AG10803 (cell line): Measurements from ENCODE around the gene SERPINI1.

Experiments used
- DNase-seq: peaks from one replicate; pipeline ENCODE4 v3.0.0; 2010; ENCODE audit warnings: low read depth
- H3K4me3 ChIP-seq: 2 replicates; pipeline ENCODE4 v1.5.1; 2011; ENCODE audit warnings: mild to moderate bottlenecking, low read length, control low read depth
- CTCF ChIP-seq: conservative IDR thresholded peaks from 2 replicates; pipeline ENCODE4 v1.5.1; 2011; ENCODE audit warnings: mild to moderate bottlenecking, low read length, control low read depth, inconsistent platforms

The SERPINI1 gene

GRCh38 chr3:167852216-167852615, 116.7 kb downstream of the SERPINI1 start:
- DNase-seq = no peak
- TF ChIP-seq CTCF = no peak
- H3K4me3 ChIP-seq = no peak overlapping the region

- DNase-seq = no peak
- H3K4me3 ChIP-seq = no peak overlapping the region
- no peak for TF ChIP-seq CTCF
Measured at GRCh38 chr3:167854063-167854462, 118.5 kb downstream of the SERPINI1 start.

- H3K4me3 ChIP-seq = no peak overlapping the region
- no peak for TF ChIP-seq CTCF
- no peak for DNase-seq
Measured at GRCh38 chr3:167854846-167855245, 119.3 kb downstream of the SERPINI1 start.

GRCh38 chr3:167855306-167855705, 119.8 kb downstream of the SERPINI1 start:
- H3K4me3 ChIP-seq = no peak overlapping the region
- TF ChIP-seq CTCF = no peak
- DNase-seq = no peak

- no peak for DNase-seq
- no peak for TF ChIP-seq CTCF
- no peak overlapping the region for H3K4me3 ChIP-seq
Measured at GRCh38 chr3:167858865-167859264, 123.3 kb downstream of the SERPINI1 start.

- no peak overlapping the region for H3K4me3 ChIP-seq
- no peak for DNase-seq
- no peak for TF ChIP-seq CTCF
Measured at GRCh38 chr3:167859610-167860009, 124.1 kb downstream of the SERPINI1 start.

- TF ChIP-seq CTCF = no peak
- DNase-seq = no peak
- H3K4me3 ChIP-seq = no peak overlapping the region
Measured at GRCh38 chr3:167861649-167862048, 126.1 kb downstream of the SERPINI1 start.
